Endothelial cell of umbilical vein (primary cell): ENCODE data around the gene SOX5. TPM values are rescaled to one million over a fixed set of nuclear protein-coding genes. Genes with fewer than 3 reads are reported as not detected.

ENCODE experiments used
- BruUV-seq: library from RNA; stranded (reverse); fragments of 400-500 nt; replicated peaks from 2 replicates; lab custom pipeline; 2021; lab: Mats Ljungman, UMichigan
- CTCF ChIA-PET: fragments of 300-600, 350-600 bp; sonication (Branson Sonifier 250); formaldehyde crosslinking; loops from one replicate; lab custom pipeline; 2021; ENCODE audit warnings: antibody characterized with exemption, inconsistent platforms; lab: Charles Lee
- POLR2A ChIA-PET: fragments of 300-600, 350-600 bp; sonication (Branson Sonifier 250); formaldehyde crosslinking; loops from one replicate; lab custom pipeline; 2021; ENCODE audit warnings: antibody characterized with exemption, inconsistent platforms; lab: Charles Lee
- DNase-seq: peaks from one replicate; pipeline ENCODE4 v3.0.0-alpha.2; 2011; ENCODE audit warnings: low read depth, low spot score
- FAIRE-seq: peaks from 2 replicates; lab custom pipeline; 2011; peaks lifted over from hg19 to GRCh38; lab: Jason Lieb, UNC
- H2AFZ ChIP-seq: 2 replicates; pipeline ENCODE4 v1.6.0; 2012; ENCODE audit warnings: low read depth, low read length, control low read depth, inconsistent platforms
- H3K27ac ChIP-seq: 2 replicates; pipeline ENCODE4 v1.5.1; 2011; ENCODE audit warnings: low read depth, mild to moderate bottlenecking, control low read depth, low read length, moderate library complexity; ENCODE audit not compliant: insufficient read depth
- H3K27me3 ChIP-seq, 2 experiments: 2 replicates each; pipeline versions ENCODE4 v1.6.0 to v1.6.1; 2011; ENCODE audit warnings: low read length in 2 of 2, mixed read lengths in 1 of 2; ENCODE audit not compliant: control insufficient read depth in 2 of 2, insufficient read depth in 2 of 2
- H3K36me3 ChIP-seq, 2 experiments: 2 replicates in 1 of 2; 3 replicates in 1 of 2; pipeline ENCODE4 v1.5.1; 2011; ENCODE audit warnings: low read length in 2 of 2, mild to moderate bottlenecking in 1 of 2, moderate library complexity in 1 of 2; ENCODE audit not compliant: control insufficient read depth in 2 of 2, insufficient read depth in 2 of 2; ENCODE audit errors: extremely low read depth in 1 of 2
- H3K4me1 ChIP-seq: 3 replicates; pipeline ENCODE4 v1.5.1; 2011; ENCODE audit warnings: mild to moderate bottlenecking, low read length; ENCODE audit not compliant: control insufficient read depth, insufficient read depth; ENCODE audit errors: extremely low read depth
- H3K4me2 ChIP-seq: 2 replicates; pipeline ENCODE4 v1.6.1; 2011; ENCODE audit warnings: low read length, control low read depth, mixed read lengths; ENCODE audit not compliant: insufficient read depth
- H3K4me3 ChIP-seq, 3 experiments: fragments of 200-600 bp in 1 of 3; sonication (generic), shearing (Covaris generic) in 1 of 3; replicated peaks in 1 of 3; 2 replicates each; pipeline ENCODE4 v1.5.1; 2011 to 2016; ENCODE audit warnings: control low read depth in 3 of 3, low read length in 3 of 3, mild to moderate bottlenecking in 2 of 3, inconsistent platforms in 1 of 3, low read depth in 1 of 3, moderate library complexity in 1 of 3; ENCODE audit not compliant: insufficient read depth in 1 of 3
- H3K79me2 ChIP-seq: 2 replicates; pipeline ENCODE4 v1.6.0; 2012; ENCODE audit warnings: low read length, inconsistent platforms; ENCODE audit not compliant: control insufficient read depth, insufficient read depth
- H3K9ac ChIP-seq: replicated peaks from 2 replicates; pipeline ENCODE3; 2011; ENCODE audit warnings: low read length, control low read depth; ENCODE audit not compliant: insufficient read depth; ENCODE audit errors: extremely low read depth
- H3K9me1 ChIP-seq: replicated peaks from 3 replicates; pipeline ENCODE4 v1.6.0; 2011; ENCODE audit warnings: mild to moderate bottlenecking, low read length; ENCODE audit not compliant: control insufficient read depth, insufficient read depth; ENCODE audit errors: extremely low read depth
- H3K9me3 ChIP-seq: replicated peaks from 2 replicates; pipeline ENCODE4 v1.5.1; 2012; ENCODE audit warnings: low read length, inconsistent platforms; ENCODE audit not compliant: control insufficient read depth, insufficient read depth
- H4K20me1 ChIP-seq: replicated peaks from 2 replicates; pipeline ENCODE3; 2011; ENCODE audit warnings: mild to moderate bottlenecking, low read length; ENCODE audit not compliant: control insufficient read depth, insufficient read depth; ENCODE audit errors: extremely low read depth
- CTCF ChIP-seq, 2 donors: IDR thresholded peaks; 1 replicate in 1 of 2; 2 replicates in 1 of 2; pipeline ENCODE4 v1.5.1; 2011; ENCODE audit warnings: low read length in 2 of 2, mild to moderate bottlenecking in 2 of 2, moderate library complexity in 2 of 2, control low read depth in 1 of 2, inconsistent platforms in 1 of 2, low read depth in 1 of 2; ENCODE audit not compliant: insufficient read depth in 1 of 2; ENCODE audit errors: extremely low read depth in 1 of 2
- EZH2 ChIP-seq: IDR thresholded peaks from 2 replicates; pipeline ENCODE4 v1.6.1; 2012; ENCODE audit warnings: borderline replicate concordance, low read depth, mild to moderate bottlenecking, moderate library complexity, low read length, inconsistent platforms; ENCODE audit not compliant: severe bottlenecking
- FOS ChIP-seq: IDR thresholded peaks from 2 replicates; pipeline ENCODE4 v1.6.1; 2011; ENCODE audit warnings: mild to moderate bottlenecking, low read length, moderate library complexity, borderline replicate concordance; ENCODE audit not compliant: insufficient read depth
- JUN ChIP-seq: IDR thresholded peaks from 2 replicates; pipeline ENCODE4 v1.6.1; 2011; ENCODE audit warnings: borderline replicate concordance, low read depth; ENCODE audit not compliant: insufficient read length, insufficient read depth
- MYC ChIP-seq: IDR thresholded peaks from one replicate; pipeline ENCODE4 v1.6.1; 2011; ENCODE audit warnings: mild to moderate bottlenecking, low read depth, low read length
- POLR2AphosphoS5 ChIP-seq: IDR thresholded peaks from 2 replicates; pipeline ENCODE4 v1.6.1; 2012; ENCODE audit warnings: low read depth, mild to moderate bottlenecking, control low read depth, low read length, moderate library complexity; ENCODE audit not compliant: insufficient read depth
- dilution Hi-C: fragments of 300-500 bp; cut with MboI; formaldehyde crosslinking; loops from one replicate; pipeline ENCODE4 v1.15.0; 2019; ENCODE audit warnings: low sequenced_read_pairs; ENCODE audit not compliant: extremely low pct_ligation_motif_present
- intact Hi-C: fragments of 100-400 bp; cut with micrococcal nuclease; formaldehyde crosslinking; loops from one replicate; pipeline ENCODE4 v1.10.0; 2022
- polyA plus RNA-seq, 4 experiments: library from polyadenylated mRNA; depleted of rRNA in 3 of 4; stranded (reverse) in 3 of 4; unstranded in 1 of 4; fragments of >200 nt; gene quantifications; 2 replicates each; pipeline versions ENCODE4 v1.2.1 to v1.2.3, GENCODE V29; 2011 to 2012; ENCODE audit warnings: missing spikeins in 1 of 4
- total RNA-seq: library from RNA; stranded (reverse); gene quantifications from 2 replicates; pipeline ENCODE4 v1.2.3, GENCODE V29; 2021

The SOX5 gene
- total and polyA plus RNA-seq, 2 donors (not counting 3 experiments of a cell fraction or from before 2014, with no cell fraction given): 0.63 to 3.5 TPM

GRCh38 chr12:23813206-23813605 lies 136.3 kb downstream of the SOX5 start:
- H3K9me1 ChIP-seq: no peaks in the 10 kb centered on the region
- H3K36me3 ChIP-seq: no peaks in the 10 kb centered on the region
- H3K4me2 ChIP-seq: no peak overlapping the region
- BruUV-seq: no TSS peak
- H2AFZ ChIP-seq: no peak overlapping the region
- no peaks in the 10 kb centered on the region for H3K79me2 ChIP-seq
- TF ChIP-seq JUN (no peak), FOS (no peak), MYC (no peak)
- no peak for DNase-seq
- no peaks in the 10 kb centered on the region for H3K27me3 ChIP-seq
- CTCF ChIA-PET: no interaction called here
- no peaks in the 10 kb centered on the region for H3K4me1 ChIP-seq
- FAIRE-seq: no peak
- H4K20me1 ChIP-seq: no peaks in the 10 kb centered on the region
- H3K9ac ChIP-seq: no peak overlapping the region
- H3K4me3 ChIP-seq: no peak overlapping the region
- intact Hi-C loops (no loop called here), dilution Hi-C loops (no loop called here)
- H3K27ac ChIP-seq: no peak overlapping the region
- POLR2A ChIA-PET: no interaction called here
- no peaks in the 10 kb centered on the region for H3K9me3 ChIP-seq

GRCh38 chr12:23810329-23810902 lies 139.1 kb downstream of the SOX5 start:
- Histone ChIP-seq H3K27me3 (no peaks in the 10 kb centered on the region), H2AFZ (no peak overlapping the region), H3K9ac (no peak overlapping the region), H3K36me3 (no peaks in the 10 kb centered on the region), H3K9me3 (no peaks in the 10 kb centered on the region), H3K4me2 (no peak overlapping the region), H3K9me1 (no peaks in the 10 kb centered on the region), H4K20me1 (no peaks in the 10 kb centered on the region), H3K27ac (no peak overlapping the region), H3K79me2 (no peaks in the 10 kb centered on the region), H3K4me1 (no peaks in the 10 kb centered on the region), H3K4me3 (no peak overlapping the region)
- POLR2A ChIA-PET: no interaction called here
- no peak for DNase-seq
- intact Hi-C loops: no loop called here
- TF ChIP-seq CTCF (IDR thresholded peaks at IDR 0.05; ENCODE audit: extremely low read depth in 1 of 2, insufficient read depth in 1 of 2, low read depth in 1 of 2, low read length in 2 of 2) (no peak), EZH2 (no peak), POLR2AphosphoS5 (no peak), JUN (no peak), FOS (no peak)
- CTCF ChIA-PET: interaction anchor here (2.0 kb wide), 1 partner anchor 26 kb away, joined by 4 read pairs; no protein-coding TSS in a partner anchor
- dilution Hi-C loops: no loop called here
- no TSS peak for BruUV-seq
- no peak for FAIRE-seq
